Neural cell (in vitro differentiated cells): ENCODE measurements around the gene TLL2.

Source experiments
- EP300 ChIP-seq: fragments of 450-650 bp; conservative IDR thresholded peaks from 2 replicates; pipeline ENCODE4 v1.6.1; 2014; ENCODE audit warnings: antibody characterized with exemption, mild to moderate bottlenecking, moderate library complexity; ENCODE audit not compliant: poor library complexity, severe bottlenecking
- EZH2 ChIP-seq: fragments of 200-600, 300-800 bp; shearing (Covaris generic), sonication (generic); IDR thresholded peaks from 2 replicates; pipeline ENCODE4 v1.6.1; 2014; ENCODE audit warnings: antibody characterized with exemption, low read length, borderline replicate concordance, mild to moderate bottlenecking; ENCODE audit not compliant: insufficient read depth, poor library complexity, severe bottlenecking
- POLR2AphosphoS5 ChIP-seq: IDR thresholded peaks from 2 replicates; pipeline ENCODE4 v1.6.1; 2012
- RAD21 ChIP-seq: fragments of 450-650 bp; conservative IDR thresholded peaks from 2 replicates; pipeline ENCODE4 v1.6.1; 2014; ENCODE audit warnings: antibody characterized with exemption, mild to moderate bottlenecking, moderate library complexity
- SMC3 ChIP-seq: fragments of 450-650 bp; conservative IDR thresholded peaks from 2 replicates; pipeline ENCODE4 v1.6.1; 2014; ENCODE audit warnings: antibody characterized with exemption, mild to moderate bottlenecking, moderate library complexity; ENCODE audit not compliant: poor library complexity
- TAF1 ChIP-seq: IDR thresholded peaks from 2 replicates; pipeline ENCODE4 v1.6.1; 2012; ENCODE audit warnings: low read depth
- TF ChIP-seq, protein P1 (sequence below): fragments of 450-650 bp; IDR thresholded peaks from 2 replicates; pipeline ENCODE4 v1.5.1; 2014; ENCODE audit warnings: antibody characterized with exemption, mild to moderate bottlenecking, moderate library complexity; ENCODE audit not compliant: poor library complexity, severe bottlenecking
- TF ChIP-seq, protein P2 (sequence below): IDR thresholded peaks from 2 replicates; pipeline ENCODE4 v1.6.1; 2012; ENCODE audit warnings: borderline replicate concordance

DNA sequence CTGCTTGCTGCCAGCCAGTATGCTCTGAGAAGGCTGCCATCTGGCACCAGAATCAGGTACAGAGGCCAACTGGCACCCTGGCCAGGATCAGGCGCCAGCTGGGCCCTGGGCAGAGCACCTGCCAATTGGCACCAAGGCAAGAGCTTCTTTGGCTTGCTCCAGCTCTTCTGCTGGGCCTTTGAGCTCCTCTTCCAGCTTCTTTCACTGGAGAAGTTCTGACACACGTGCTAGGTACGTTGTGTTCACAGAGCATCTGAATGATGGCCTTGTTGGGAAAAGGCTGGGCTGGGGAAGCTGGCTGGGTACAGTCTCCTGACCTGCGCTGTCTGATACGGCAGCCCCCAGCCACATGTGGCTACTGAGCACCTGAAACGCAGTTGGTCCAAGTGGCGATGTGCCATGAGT, 123.3 kb downstream of the TLL2 start:
- TF ChIP-seq, protein P1, sequence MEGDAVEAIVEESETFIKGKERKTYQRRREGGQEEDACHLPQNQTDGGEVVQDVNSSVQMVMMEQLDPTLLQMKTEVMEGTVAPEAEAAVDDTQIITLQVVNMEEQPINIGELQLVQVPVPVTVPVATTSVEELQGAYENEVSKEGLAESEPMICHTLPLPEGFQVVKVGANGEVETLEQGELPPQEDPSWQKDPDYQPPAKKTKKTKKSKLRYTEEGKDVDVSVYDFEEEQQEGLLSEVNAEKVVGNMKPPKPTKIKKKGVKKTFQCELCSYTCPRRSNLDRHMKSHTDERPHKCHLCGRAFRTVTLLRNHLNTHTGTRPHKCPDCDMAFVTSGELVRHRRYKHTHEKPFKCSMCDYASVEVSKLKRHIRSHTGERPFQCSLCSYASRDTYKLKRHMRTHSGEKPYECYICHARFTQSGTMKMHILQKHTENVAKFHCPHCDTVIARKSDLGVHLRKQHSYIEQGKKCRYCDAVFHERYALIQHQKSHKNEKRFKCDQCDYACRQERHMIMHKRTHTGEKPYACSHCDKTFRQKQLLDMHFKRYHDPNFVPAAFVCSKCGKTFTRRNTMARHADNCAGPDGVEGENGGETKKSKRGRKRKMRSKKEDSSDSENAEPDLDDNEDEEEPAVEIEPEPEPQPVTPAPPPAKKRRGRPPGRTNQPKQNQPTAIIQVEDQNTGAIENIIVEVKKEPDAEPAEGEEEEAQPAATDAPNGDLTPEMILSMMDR = no peak
- no peak for TF ChIP-seq EP300
- TF ChIP-seq EZH2 = no peak
- TF ChIP-seq TAF1 = no peak
- no peak for TF ChIP-seq POLR2AphosphoS5
- no peak for TF ChIP-seq SMC3
- no peak for TF ChIP-seq RAD21
- TF ChIP-seq, protein P2, sequence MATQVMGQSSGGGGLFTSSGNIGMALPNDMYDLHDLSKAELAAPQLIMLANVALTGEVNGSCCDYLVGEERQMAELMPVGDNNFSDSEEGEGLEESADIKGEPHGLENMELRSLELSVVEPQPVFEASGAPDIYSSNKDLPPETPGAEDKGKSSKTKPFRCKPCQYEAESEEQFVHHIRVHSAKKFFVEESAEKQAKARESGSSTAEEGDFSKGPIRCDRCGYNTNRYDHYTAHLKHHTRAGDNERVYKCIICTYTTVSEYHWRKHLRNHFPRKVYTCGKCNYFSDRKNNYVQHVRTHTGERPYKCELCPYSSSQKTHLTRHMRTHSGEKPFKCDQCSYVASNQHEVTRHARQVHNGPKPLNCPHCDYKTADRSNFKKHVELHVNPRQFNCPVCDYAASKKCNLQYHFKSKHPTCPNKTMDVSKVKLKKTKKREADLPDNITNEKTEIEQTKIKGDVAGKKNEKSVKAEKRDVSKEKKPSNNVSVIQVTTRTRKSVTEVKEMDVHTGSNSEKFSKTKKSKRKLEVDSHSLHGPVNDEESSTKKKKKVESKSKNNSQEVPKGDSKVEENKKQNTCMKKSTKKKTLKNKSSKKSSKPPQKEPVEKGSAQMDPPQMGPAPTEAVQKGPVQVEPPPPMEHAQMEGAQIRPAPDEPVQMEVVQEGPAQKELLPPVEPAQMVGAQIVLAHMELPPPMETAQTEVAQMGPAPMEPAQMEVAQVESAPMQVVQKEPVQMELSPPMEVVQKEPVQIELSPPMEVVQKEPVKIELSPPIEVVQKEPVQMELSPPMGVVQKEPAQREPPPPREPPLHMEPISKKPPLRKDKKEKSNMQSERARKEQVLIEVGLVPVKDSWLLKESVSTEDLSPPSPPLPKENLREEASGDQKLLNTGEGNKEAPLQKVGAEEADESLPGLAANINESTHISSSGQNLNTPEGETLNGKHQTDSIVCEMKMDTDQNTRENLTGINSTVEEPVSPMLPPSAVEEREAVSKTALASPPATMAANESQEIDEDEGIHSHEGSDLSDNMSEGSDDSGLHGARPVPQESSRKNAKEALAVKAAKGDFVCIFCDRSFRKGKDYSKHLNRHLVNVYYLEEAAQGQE = no peak
